Naive thymus-derived CD4-positive, alpha-beta T cell (primary cell): ENCODE results near the gene VSIG10L2. TPM values are rescaled to one million over a fixed set of nuclear protein-coding genes. Genes with fewer than 3 reads are reported as not detected.

ENCODE experiments used
- ATAC-seq: fragments of 150-1000 bp; cut with Tn5 transposase; 2 replicates; pipeline ENCODE4 v1.10.0; 2021; ENCODE audit warnings: mild to moderate bottlenecking, moderate library complexity
- CTCF ChIA-PET: fragments of 350-600 bp; sonication (Branson Sonifier 250); formaldehyde crosslinking; loops from one replicate; lab custom pipeline; 2021; ENCODE audit warnings: antibody characterized with exemption; lab: Charles Lee
- POLR2A ChIA-PET: fragments of 350-600 bp; sonication (Branson Sonifier 250); formaldehyde crosslinking; loops from one replicate; lab custom pipeline; 2021; ENCODE audit warnings: antibody characterized with exemption, inconsistent platforms; lab: Charles Lee
- DNase-seq, 9 donors: peaks; one replicate each; pipeline versions ENCODE4 v3.0.0 to v3.0.0-alpha.2; 2020 to 2022; ENCODE audit warnings: mixed read lengths in 1 of 9
- H3K27ac ChIP-seq: one replicate; pipeline ENCODE4 v1.7.0; 2013; ENCODE audit warnings: mild to moderate bottlenecking, low read depth, low read length, moderate library complexity
- H3K27me3 ChIP-seq, 2 donors: one replicate each; pipeline ENCODE4 v1.7.0; 2013; ENCODE audit warnings: low read length in 2 of 2, mild to moderate bottlenecking in 2 of 2, moderate library complexity in 2 of 2; ENCODE audit not compliant: control insufficient read depth in 2 of 2, insufficient read depth in 2 of 2
- H3K36me3 ChIP-seq, 3 experiments: 1 replicate in 2 of 3; 2 replicates in 1 of 3; pipeline ENCODE4 v1.7.0; 2013; ENCODE audit warnings: low read length in 3 of 3, mild to moderate bottlenecking in 3 of 3, moderate library complexity in 1 of 3; ENCODE audit not compliant: insufficient read depth in 3 of 3, control insufficient read depth in 2 of 3
- H3K4me1 ChIP-seq, 2 donors: one replicate each; pipeline ENCODE4 v1.7.0; 2013; ENCODE audit warnings: low read length in 2 of 2, mild to moderate bottlenecking in 2 of 2, moderate library complexity in 1 of 2; ENCODE audit not compliant: control insufficient read depth in 2 of 2, insufficient read depth in 2 of 2
- H3K4me3 ChIP-seq: 2 replicates; pipeline ENCODE4 v1.7.0; 2013; ENCODE audit warnings: mild to moderate bottlenecking, low read length
- H3K9me3 ChIP-seq, 3 experiments: 1 replicate in 2 of 3; 2 replicates in 1 of 3; pipeline ENCODE4 v1.7.0; 2013; ENCODE audit warnings: low read length in 3 of 3; ENCODE audit not compliant: control insufficient read depth in 2 of 3
- H3K27ac Mint-ChIP-seq, 9 donors: one replicate each; pipeline ENCODE4 v1.8.0; 2020 to 2022; ENCODE audit warnings: mixed read lengths in 9 of 9, mild to moderate bottlenecking in 8 of 9, moderate library complexity in 5 of 9, inconsistent platforms in 2 of 9
- H3K27me3 Mint-ChIP-seq, 5 donors: one replicate each; pipeline ENCODE4 v1.8.0; 2021 to 2022; ENCODE audit warnings: mixed read lengths in 5 of 5, mild to moderate bottlenecking in 1 of 5
- H3K36me3 Mint-ChIP-seq, 5 donors: one replicate each; pipeline ENCODE4 v1.8.0; 2020 to 2022; ENCODE audit warnings: mixed read lengths in 5 of 5, mild to moderate bottlenecking in 3 of 5, inconsistent platforms in 1 of 5
- H3K4me1 Mint-ChIP-seq, 7 donors: one replicate each; pipeline ENCODE4 v1.8.0; 2020 to 2022; ENCODE audit warnings: mixed read lengths in 7 of 7, mild to moderate bottlenecking in 3 of 7, inconsistent platforms in 1 of 7
- H3K4me3 Mint-ChIP-seq, 10 donors: one replicate each; pipeline ENCODE4 v1.8.0; 2020 to 2022; ENCODE audit warnings: mild to moderate bottlenecking in 10 of 10, mixed read lengths in 10 of 10, moderate library complexity in 6 of 10, inconsistent platforms in 2 of 10
- H3K9me3 Mint-ChIP-seq, 11 donors: one replicate each; pipeline ENCODE4 v1.8.0; 2020 to 2022; ENCODE audit warnings: mixed read lengths in 11 of 11, mild to moderate bottlenecking in 4 of 11, inconsistent platforms in 1 of 11, moderate library complexity in 1 of 11
- intact Hi-C, 2 donors: fragments of 100-400 bp; cut with micrococcal nuclease; formaldehyde crosslinking; loops; one replicate each; pipeline ENCODE4 v1.15.1; 2023
- polyA plus RNA-seq, 2 donors: library from polyadenylated mRNA; unstranded; fragments of 300-500 nt; fragmentation: Illumina TruSeq; gene quantifications; one replicate each; pipeline ENCODE4 v1.2.3, GENCODE V29; 2021
- total RNA-seq, 6 experiments: library from RNA in 5 of 6; stranded (reverse) in 5 of 6; gene quantifications; 1 replicate in 5 of 6; 2 replicates in 1 of 6; pipeline ENCODE4 v1.2.3 and lab custom pipeline; 2021 to 2026

VSIG10L2 gene
- total and polyA plus RNA-seq, 7 experiments from 2014 or later: not detected

DNA sequence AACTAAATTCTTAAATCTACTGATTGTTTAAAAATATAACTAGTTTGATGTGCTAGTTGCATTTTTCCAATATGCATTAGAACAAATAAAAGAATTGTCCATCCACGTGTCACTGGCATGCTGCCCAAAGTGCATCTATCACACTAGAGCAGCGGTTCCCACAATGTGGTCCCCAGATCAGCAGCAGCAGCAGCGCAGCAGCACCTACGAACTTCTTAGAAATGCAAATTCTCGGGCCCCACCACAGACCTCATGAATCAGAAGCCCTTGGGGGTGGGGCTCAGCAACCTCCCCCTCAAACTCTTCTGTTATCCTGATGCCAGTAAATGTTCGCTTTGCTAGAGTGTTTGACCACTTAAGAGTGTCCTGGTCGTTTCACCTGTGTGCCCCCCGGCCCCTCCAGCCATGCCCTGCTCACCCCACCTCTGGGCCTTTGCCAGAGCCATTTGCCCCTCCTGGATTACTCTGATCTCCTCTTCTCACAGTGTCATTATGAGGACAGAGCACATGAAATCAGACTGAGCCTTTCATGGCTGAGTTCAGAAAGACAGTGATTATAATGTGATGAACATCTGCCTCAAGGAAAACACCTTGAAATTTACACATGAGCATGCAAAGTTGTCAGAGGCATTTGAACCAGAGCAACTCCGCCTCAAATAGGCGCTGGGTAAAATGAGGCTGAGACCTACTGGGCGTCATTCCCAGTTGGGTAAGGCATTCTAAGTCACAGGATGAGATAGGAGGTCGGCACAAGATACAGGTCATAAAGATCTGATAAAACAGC is 12.6 kb upstream of the VSIG10L2 start:
- no peak for ATAC-seq
- H3K4me1 Mint-ChIP-seq: peaks cover 0 to 5% (median under 1%) of the 10 kb centered on the region in 7 donors
- no peak overlapping the region for H3K27ac ChIP-seq
- no peaks in the 10 kb centered on the region for H3K36me3 ChIP-seq
- H3K36me3 Mint-ChIP-seq: no peaks in the 10 kb centered on the region
- H3K4me3 ChIP-seq: no peak overlapping the region
- no peak for DNase-seq
- ChIA-PET POLR2A (no interaction called here), CTCF (interaction anchor here (0.6 to 1.4 kb wide), 2 partner anchors 8 to 1290 kb away, joined by 3 to 6 read pairs; no protein-coding TSS in a partner anchor)
- intact Hi-C loops: no loop called here
- no peaks in the 10 kb centered on the region for H3K27me3 ChIP-seq
- no peaks in the 10 kb centered on the region for H3K9me3 ChIP-seq
- H3K27me3 Mint-ChIP-seq: peaks cover 0 to 20% (median 10%) of the 10 kb centered on the region in 5 donors
- no peaks in the 10 kb centered on the region for H3K4me1 ChIP-seq
- H3K4me3 Mint-ChIP-seq: no peak overlapping the region
- no peak overlapping the region for H3K27ac Mint-ChIP-seq
- H3K9me3 Mint-ChIP-seq: no peaks in the 10 kb centered on the region

DNA sequence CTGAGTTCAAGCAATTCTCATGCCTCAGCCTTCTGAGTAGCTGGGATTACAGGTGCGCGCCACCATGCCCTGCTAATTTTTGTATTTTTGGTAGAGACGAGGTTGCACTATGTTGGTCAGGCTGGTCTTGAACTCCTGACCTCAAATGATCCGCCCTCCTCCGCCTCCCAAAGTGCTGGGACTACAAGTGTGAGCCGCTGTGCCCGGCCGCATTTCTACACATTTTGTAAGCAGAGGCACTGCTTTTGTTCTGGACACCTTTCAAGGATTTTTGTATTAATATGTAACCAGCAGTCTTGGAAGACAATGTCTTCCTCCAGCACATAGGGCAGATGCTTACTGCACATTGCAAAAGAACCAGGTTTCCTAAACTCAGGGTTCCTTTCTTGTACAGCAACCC is 11.4 kb upstream of the VSIG10L2 start:
- peaks cover 0 to 16% (median 5%) of the 10 kb centered on the region in 5 donors for H3K27me3 Mint-ChIP-seq
- ChIA-PET POLR2A (no interaction called here), CTCF (no interaction called here)
- H3K9me3 Mint-ChIP-seq: peaks cover 0 to 3% (median 0%) of the 10 kb centered on the region in 11 donors
- Histone ChIP-seq H3K4me1 (no peaks in the 10 kb centered on the region), H3K36me3 (no peaks in the 10 kb centered on the region), H3K27ac (no peak overlapping the region), H3K4me3 (no peak overlapping the region), H3K27me3 (no peaks in the 10 kb centered on the region), H3K9me3 (no peaks in the 10 kb centered on the region)
- no peak for ATAC-seq
- DNase-seq: no peak
- H3K36me3 Mint-ChIP-seq: no peaks in the 10 kb centered on the region
- H3K4me3 Mint-ChIP-seq: no peak overlapping the region
- H3K4me1 Mint-ChIP-seq: peaks cover 0 to 13% (median 8%) of the 10 kb centered on the region in 7 donors
- intact Hi-C loops: no loop called here
- no peak overlapping the region for H3K27ac Mint-ChIP-seq

DNA sequence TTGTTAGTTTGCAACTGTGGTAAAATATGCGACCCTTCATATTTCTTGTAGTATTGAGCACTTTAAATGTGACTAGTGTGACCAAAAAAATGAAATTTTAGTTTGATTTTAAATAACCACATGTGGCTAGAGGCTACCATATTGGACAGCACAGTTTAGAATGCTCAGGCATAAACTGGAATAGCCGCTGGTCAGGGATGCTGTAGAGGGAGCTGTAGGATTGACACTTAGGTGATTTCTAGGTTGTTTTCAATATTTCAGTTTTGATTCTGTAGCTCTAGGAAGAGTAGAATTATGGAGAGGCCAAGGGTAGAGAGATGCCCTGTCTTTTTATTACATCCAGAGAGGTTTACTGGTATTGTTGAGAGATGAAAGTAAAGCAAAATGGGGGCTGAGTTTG is 10.8 kb upstream of the VSIG10L2 start:
- ChIA-PET POLR2A (no interaction called here), CTCF (no interaction called here)
- no peak for DNase-seq
- Histone ChIP-seq H3K4me1 (no peaks in the 10 kb centered on the region), H3K9me3 (no peaks in the 10 kb centered on the region), H3K4me3 (no peak overlapping the region), H3K27ac (no peak overlapping the region), H3K36me3 (no peaks in the 10 kb centered on the region), H3K27me3 (no peaks in the 10 kb centered on the region)
- peaks cover 0 to 13% (median 8%) of the 10 kb centered on the region in 7 donors for H3K4me1 Mint-ChIP-seq
- H3K36me3 Mint-ChIP-seq: no peaks in the 10 kb centered on the region
- H3K9me3 Mint-ChIP-seq: peaks cover 0 to 3% (median 0%) of the 10 kb centered on the region in 11 donors
- H3K27me3 Mint-ChIP-seq: peaks cover 0 to 10% (median 4%) of the 10 kb centered on the region in 5 donors
- no peak overlapping the region for H3K4me3 Mint-ChIP-seq
- H3K27ac Mint-ChIP-seq: no peak overlapping the region
- no peak for ATAC-seq
- intact Hi-C loops: no loop called here

DNA sequence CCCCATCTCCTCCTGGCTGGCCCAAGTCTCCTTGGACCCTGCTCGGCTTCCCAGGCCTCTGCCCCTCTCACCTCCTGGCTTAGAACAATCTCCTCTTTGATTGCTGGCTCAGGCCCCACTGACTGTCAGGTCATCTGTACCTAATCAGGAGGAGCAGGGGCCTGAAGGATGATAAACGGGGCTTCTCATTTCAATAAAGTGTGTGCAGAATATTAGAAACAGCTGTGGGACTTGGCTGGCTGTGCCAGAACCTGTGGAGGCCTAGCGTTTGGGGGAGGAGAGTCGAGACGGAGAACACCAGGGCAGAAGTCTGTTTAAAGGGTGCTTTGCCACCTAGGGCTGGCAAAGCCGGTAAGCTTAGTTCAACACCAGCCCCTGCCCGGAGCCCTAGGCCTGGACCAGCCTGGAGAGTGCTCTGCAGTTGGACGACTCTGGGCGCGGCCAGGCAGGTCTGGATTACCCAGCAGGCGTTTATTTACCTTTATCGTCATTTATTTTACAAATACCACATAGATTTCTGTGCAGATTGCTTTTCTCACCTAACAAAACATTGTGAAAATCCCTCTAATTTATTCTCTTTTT is 10.1 kb upstream of the VSIG10L2 start:
- H3K4me1 ChIP-seq: no peaks in the 10 kb centered on the region
- ATAC-seq (no peak), DNase-seq (no peak)
- Mint-ChIP-seq H3K36me3 (no peaks in the 10 kb centered on the region), H3K27ac (no peak overlapping the region), H3K9me3 (peaks cover 0 to 3% (median 0%) of the 10 kb centered on the region in 11 donors), H3K27me3 (peaks cover 0 to 9% (median 4%) of the 10 kb centered on the region in 5 donors), H3K4me3 (no peak overlapping the region), H3K4me1 (peaks cover 0 to 13% (median 8%) of the 10 kb centered on the region in 7 donors)
- no peak overlapping the region for H3K4me3 ChIP-seq
- no peak overlapping the region for H3K27ac ChIP-seq
- intact Hi-C loops: no loop called here
- ChIA-PET CTCF (no interaction called here), POLR2A (no interaction called here)
- H3K36me3 ChIP-seq: no peaks in the 10 kb centered on the region
- H3K9me3 ChIP-seq: no peaks in the 10 kb centered on the region
- H3K27me3 ChIP-seq: no peaks in the 10 kb centered on the region

DNA sequence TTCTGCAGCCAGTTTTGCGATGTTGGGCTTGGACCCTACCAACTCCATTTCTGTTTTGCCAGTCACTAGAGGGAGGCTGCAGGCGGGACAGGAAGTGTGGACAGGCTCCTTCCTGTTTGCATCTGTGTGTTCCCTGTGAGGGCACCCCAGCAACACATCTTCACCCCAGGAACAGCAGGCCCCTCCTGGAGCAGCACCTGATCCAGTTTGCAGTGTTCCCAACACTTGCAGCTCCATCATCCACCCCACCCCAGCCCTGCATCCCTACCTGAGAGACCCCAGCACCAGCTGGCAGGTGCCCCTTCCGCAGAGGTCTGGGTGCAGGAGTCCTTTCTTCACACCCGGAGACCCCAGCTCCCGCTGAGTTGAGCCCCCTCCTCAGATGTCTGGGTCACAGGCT is 7.4 kb upstream of the VSIG10L2 start:
- ChIA-PET CTCF (interaction anchor here (1.0 to 1.4 kb wide), 3 partner anchors 20 to 267 kb away, joined by 3 to 9 read pairs (median 3); no protein-coding TSS in a partner anchor), POLR2A (no interaction called here)
- Mint-ChIP-seq H3K27ac (peak overlapping the region in 3 of 9 donors; percentile 4 to 52 (median 12)), H3K4me1 (peaks cover 7 to 21% (median 16%) of the 10 kb centered on the region in 7 donors), H3K9me3 (peaks cover 0 to 3% (median 0%) of the 10 kb centered on the region in 11 donors), H3K27me3 (peaks cover 0 to 1% (median 0%) of the 10 kb centered on the region in 5 donors), H3K4me3 (no peak overlapping the region), H3K36me3 (no peaks in the 10 kb centered on the region)
- intact Hi-C loops: no loop called here
- H3K4me1 ChIP-seq: no peaks in the 10 kb centered on the region
- ATAC-seq (no peak), DNase-seq (peak in 1 of 9 donors; percentile 19)
- no peaks in the 10 kb centered on the region for H3K27me3 ChIP-seq
- no peaks in the 10 kb centered on the region for H3K9me3 ChIP-seq
- no peak overlapping the region for H3K4me3 ChIP-seq
- no peak overlapping the region for H3K27ac ChIP-seq
- H3K36me3 ChIP-seq: no peaks in the 10 kb centered on the region

DNA sequence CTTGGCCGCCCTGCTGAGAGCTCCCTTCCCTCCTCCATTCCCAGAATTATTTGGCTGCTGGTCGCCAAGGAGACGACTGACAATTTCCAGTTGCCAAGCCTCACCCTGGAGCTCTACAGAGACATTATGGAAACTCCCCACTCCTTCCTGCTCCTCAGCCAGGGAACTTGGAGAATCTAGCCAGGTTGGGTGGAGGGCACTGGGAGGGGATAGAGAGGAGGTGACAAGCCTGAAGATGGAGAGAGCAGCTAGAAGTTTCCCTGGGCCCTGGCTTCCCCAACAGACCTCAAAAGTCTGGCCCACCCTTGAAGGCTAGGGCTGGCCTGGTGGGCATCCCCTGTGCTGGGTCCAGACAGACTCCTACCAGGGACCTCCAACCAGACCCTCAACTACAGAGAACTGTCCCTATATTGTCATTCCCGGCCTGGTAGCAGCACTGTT is 6.7 kb upstream of the VSIG10L2 start:
- H3K9me3 ChIP-seq: no peaks in the 10 kb centered on the region
- Mint-ChIP-seq H3K36me3 (no peaks in the 10 kb centered on the region), H3K9me3 (peaks cover 0 to 3% (median 0%) of the 10 kb centered on the region in 11 donors), H3K27ac (peak overlapping the region in 1 of 9 donors; percentile 62), H3K4me3 (no peak overlapping the region), H3K27me3 (no peaks in the 10 kb centered on the region), H3K4me1 (peaks cover 7 to 21% (median 16%) of the 10 kb centered on the region in 7 donors)
- no peaks in the 10 kb centered on the region for H3K27me3 ChIP-seq
- no peak overlapping the region for H3K27ac ChIP-seq
- H3K4me1 ChIP-seq: no peaks in the 10 kb centered on the region
- H3K36me3 ChIP-seq: no peaks in the 10 kb centered on the region
- ChIA-PET CTCF (interaction anchor here (1.0 to 1.4 kb wide), 3 partner anchors 21 to 266 kb away, joined by 3 to 9 read pairs (median 3); no protein-coding TSS in a partner anchor), POLR2A (no interaction called here)
- ATAC-seq (no peak), DNase-seq (peak in 1 of 9 donors; percentile 13)
- intact Hi-C loops: no loop called here
- H3K4me3 ChIP-seq: no peak overlapping the region
